ENCODE data around the gene C12orf54.
"Not testable (repeated sequence)": the region's sequence is repeated elsewhere in the genome, so short reads cannot be mapped to it uniquely, and the experiment has no call there.

Gene C12orf54

GRCh38 chr12:48482198-48482597 is at the start of gene C12orf54:
Gene C12orf54, plus strand, starts transcription at chr12:48482498. Its CDS starts 799 bp downstream, at chr12:48483297.
- Histone ChIP-seq H3K36me3 (ENCODE audit: insufficient read depth, low read length) (no peaks in the 10 kb centered on the region), H2AFZ (ENCODE audit: low read length, unreplicated experiment) (no peak within 1 kb of the TSS), H3K27me3 (ENCODE audit: insufficient read depth, low read length) (peaks cover 27% of the 10 kb centered on the region), H3K79me2 (ENCODE audit: control insufficient read depth, insufficient read depth, low read length, unreplicated experiment) (no peaks in the 10 kb centered on the region), H3K4me3 (ENCODE audit: low read depth, low read length) (no peak within 1 kb of the TSS), H3K27ac (ENCODE audit: low read depth, low read length) (no peak within 1 kb of the TSS), H3K4me1 (ENCODE audit: control insufficient read depth, insufficient read depth, low read length, unreplicated experiment) (no peaks in the 10 kb centered on the region)

- H3K79me2 ChIP-seq (ENCODE audit: control insufficient read depth, insufficient read depth, low read length, unreplicated experiment); H2AFZ ChIP-seq (ENCODE audit: low read length, unreplicated experiment); H3K4me1 ChIP-seq (ENCODE audit: control insufficient read depth, insufficient read depth, low read length, unreplicated experiment); H3K27me3 ChIP-seq (ENCODE audit: insufficient read depth, low read length); H3K4me3 ChIP-seq (ENCODE audit: low read depth, low read length); H3K36me3 ChIP-seq (ENCODE audit: insufficient read depth, low read length); H3K27ac ChIP-seq (ENCODE audit: low read depth, low read length): not testable (repeated sequence)
Observed at GRCh38 chr12:48434016-48434415, 48.3 kb upstream of the C12orf54 start.

DNA sequence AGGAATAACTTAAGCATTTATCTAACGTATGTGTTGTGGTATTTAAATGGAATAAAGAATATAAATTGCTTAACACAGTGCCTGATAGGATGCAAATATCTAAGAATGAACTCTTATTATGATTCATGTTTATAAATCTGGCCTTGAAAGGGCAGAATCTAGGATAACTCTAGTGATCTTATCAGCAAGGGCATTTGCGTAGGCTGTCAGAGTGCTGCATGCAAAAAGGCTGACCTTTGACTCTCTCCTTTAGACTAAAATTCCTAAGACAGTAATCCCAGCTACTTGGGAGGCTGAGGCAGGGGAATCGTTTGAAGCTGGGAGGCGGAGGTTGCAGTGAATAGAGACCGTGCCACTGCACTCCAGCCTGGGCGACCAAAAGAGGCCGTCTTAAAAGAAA is 41.2 kb upstream of the C12orf54 start:
- H3K36me3 ChIP-seq (ENCODE audit: insufficient read depth, low read length), result no peaks in the 10 kb centered on the region
- H3K27ac ChIP-seq (ENCODE audit: low read depth, low read length), result no peak overlapping the region
- no peaks in the 10 kb centered on the region for H3K4me1 ChIP-seq (ENCODE audit: control insufficient read depth, insufficient read depth, low read length, unreplicated experiment)
- H3K27me3 ChIP-seq (ENCODE audit: insufficient read depth, low read length), result peaks cover 30% of the 10 kb centered on the region
- no peaks in the 10 kb centered on the region for H3K79me2 ChIP-seq (ENCODE audit: control insufficient read depth, insufficient read depth, low read length, unreplicated experiment)
- no peak overlapping the region for H2AFZ ChIP-seq (ENCODE audit: low read length, unreplicated experiment)
- no peak overlapping the region for H3K4me3 ChIP-seq (ENCODE audit: low read depth, low read length)

DNA sequence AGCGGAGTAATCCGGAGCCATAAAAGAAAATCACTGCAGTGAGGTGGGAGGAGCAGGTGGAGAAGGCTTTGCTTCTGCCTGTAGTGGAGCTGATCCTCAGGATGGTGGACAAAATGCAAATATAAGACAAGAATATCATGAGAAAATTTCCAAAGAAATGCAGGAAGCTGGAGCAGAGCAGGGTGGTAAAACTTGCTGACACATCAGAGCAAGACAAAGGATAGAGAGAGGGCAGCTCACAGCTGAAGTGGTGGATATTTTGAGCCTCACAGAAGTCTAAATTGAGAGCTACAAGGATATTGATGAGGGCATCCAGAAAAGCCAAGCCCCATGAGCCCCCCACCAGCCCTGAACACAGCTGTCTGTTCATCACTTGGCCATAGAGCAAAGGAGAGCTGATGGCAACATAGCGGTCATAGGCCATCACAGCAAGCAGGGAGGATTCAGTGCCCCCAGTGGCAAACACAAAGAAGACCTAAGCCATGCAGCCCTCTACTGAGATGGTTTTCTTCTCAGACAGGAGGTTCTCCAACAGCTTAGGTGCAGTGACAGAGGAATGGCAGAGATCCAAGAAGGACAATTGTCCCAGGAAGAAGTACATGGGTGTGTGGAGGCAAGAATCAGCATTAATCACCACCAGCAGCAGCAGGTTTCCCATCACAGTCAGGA is 40.0 kb upstream of the C12orf54 start:
- peaks cover 35% of the 10 kb centered on the region for H3K27me3 ChIP-seq (ENCODE audit: insufficient read depth, low read length)
- no peak overlapping the region for H3K27ac ChIP-seq (ENCODE audit: low read depth, low read length)
- no peaks in the 10 kb centered on the region for H3K79me2 ChIP-seq (ENCODE audit: control insufficient read depth, insufficient read depth, low read length, unreplicated experiment)
- no peak overlapping the region for H2AFZ ChIP-seq (ENCODE audit: low read length, unreplicated experiment)
- no peaks in the 10 kb centered on the region for H3K36me3 ChIP-seq (ENCODE audit: insufficient read depth, low read length)
- no peaks in the 10 kb centered on the region for H3K4me1 ChIP-seq (ENCODE audit: control insufficient read depth, insufficient read depth, low read length, unreplicated experiment)
- no peak overlapping the region for H3K4me3 ChIP-seq (ENCODE audit: low read depth, low read length)

DNA sequence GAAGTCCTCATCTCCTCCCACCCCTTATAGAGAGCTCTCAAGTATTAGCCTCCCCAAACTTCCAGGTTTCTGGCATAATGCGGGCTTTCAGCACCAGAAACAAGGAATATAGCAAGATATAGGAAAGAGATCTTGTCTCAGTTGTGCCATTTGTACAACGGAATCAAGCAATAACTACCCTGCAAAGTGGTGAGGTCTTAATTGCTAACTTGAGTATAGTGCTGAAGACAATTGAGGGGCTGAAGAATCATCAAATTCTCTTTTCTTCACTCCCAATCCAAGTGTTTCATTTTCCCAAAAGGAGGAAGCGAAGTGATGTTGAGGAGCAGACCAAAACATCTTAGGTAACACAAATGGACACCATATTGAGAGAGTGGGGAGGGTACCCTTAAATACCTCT is 36.8 kb upstream of the C12orf54 start:
- Histone ChIP-seq H2AFZ (ENCODE audit: low read length, unreplicated experiment) (no peak overlapping the region), H3K79me2 (ENCODE audit: control insufficient read depth, insufficient read depth, low read length, unreplicated experiment) (no peaks in the 10 kb centered on the region), H3K4me1 (ENCODE audit: control insufficient read depth, insufficient read depth, low read length, unreplicated experiment) (no peaks in the 10 kb centered on the region), H3K27ac (ENCODE audit: low read depth, low read length) (no peak overlapping the region), H3K4me3 (ENCODE audit: low read depth, low read length) (no peak overlapping the region), H3K36me3 (ENCODE audit: insufficient read depth, low read length) (no peaks in the 10 kb centered on the region), H3K27me3 (ENCODE audit: insufficient read depth, low read length) (peaks cover 54% of the 10 kb centered on the region)

DNA sequence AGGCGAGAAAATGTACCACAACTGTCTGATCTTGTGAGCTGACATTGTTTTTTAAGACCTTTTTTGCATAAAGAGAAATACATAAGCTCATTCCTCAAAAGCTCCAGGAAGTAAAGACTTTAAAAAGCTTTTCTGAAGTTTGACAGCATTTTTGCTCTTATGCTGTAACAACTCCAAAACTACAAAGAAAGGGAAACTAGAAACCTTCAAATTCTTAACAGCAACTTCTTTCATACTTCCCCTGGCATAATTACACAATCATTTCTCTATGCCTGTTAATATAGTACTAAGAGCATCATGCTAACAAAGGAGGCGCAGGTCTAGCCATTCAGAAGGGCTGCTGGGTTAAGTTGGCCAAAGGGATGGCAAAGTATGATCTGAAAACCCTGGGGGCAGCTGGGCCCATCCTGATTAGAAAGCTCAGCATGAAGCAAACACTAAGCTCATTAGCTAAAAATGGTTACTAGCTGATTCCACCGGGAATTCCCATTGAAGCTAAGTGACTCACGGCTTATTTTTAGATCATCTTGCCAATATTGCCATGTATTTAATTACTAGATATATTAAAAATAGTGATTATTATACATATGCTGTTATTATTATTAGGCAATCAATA is 36.0 kb upstream of the C12orf54 start:
- no peaks in the 10 kb centered on the region for H3K36me3 ChIP-seq (ENCODE audit: insufficient read depth, low read length)
- H3K4me3 ChIP-seq (ENCODE audit: low read depth, low read length), result no peak overlapping the region
- H3K4me1 ChIP-seq (ENCODE audit: control insufficient read depth, insufficient read depth, low read length, unreplicated experiment), result no peaks in the 10 kb centered on the region
- H3K79me2 ChIP-seq (ENCODE audit: control insufficient read depth, insufficient read depth, low read length, unreplicated experiment), result no peaks in the 10 kb centered on the region
- H2AFZ ChIP-seq (ENCODE audit: low read length, unreplicated experiment), result no peak overlapping the region
- H3K27me3 ChIP-seq (ENCODE audit: insufficient read depth, low read length), result peaks cover 54% of the 10 kb centered on the region
- H3K27ac ChIP-seq (ENCODE audit: low read depth, low read length), result no peak overlapping the region

- H3K79me2 ChIP-seq (ENCODE audit: control insufficient read depth, insufficient read depth, low read length, unreplicated experiment), result no peaks in the 10 kb centered on the region
- H3K27me3 ChIP-seq (ENCODE audit: insufficient read depth, low read length), result peaks cover 46% of the 10 kb centered on the region
- H2AFZ ChIP-seq (ENCODE audit: low read length, unreplicated experiment), result no peak overlapping the region
- H3K4me3 ChIP-seq (ENCODE audit: low read depth, low read length), result no peak overlapping the region
- H3K4me1 ChIP-seq (ENCODE audit: control insufficient read depth, insufficient read depth, low read length, unreplicated experiment), result no peaks in the 10 kb centered on the region
- no peaks in the 10 kb centered on the region for H3K36me3 ChIP-seq (ENCODE audit: insufficient read depth, low read length)
- no peak overlapping the region for H3K27ac ChIP-seq (ENCODE audit: low read depth, low read length)
Observed at GRCh38 chr12:48447755-48448154, 34.5 kb upstream of the C12orf54 start.

GRCh38 chr12:48451372-48451771 is 30.9 kb upstream of the C12orf54 start:
- Histone ChIP-seq H3K4me1 (ENCODE audit: control insufficient read depth, insufficient read depth, low read length, unreplicated experiment) (no peaks in the 10 kb centered on the region), H2AFZ (ENCODE audit: low read length, unreplicated experiment) (no peak overlapping the region), H3K36me3 (ENCODE audit: insufficient read depth, low read length) (no peaks in the 10 kb centered on the region), H3K27me3 (ENCODE audit: insufficient read depth, low read length) (peaks cover 21% of the 10 kb centered on the region), H3K4me3 (ENCODE audit: low read depth, low read length) (no peak overlapping the region), H3K79me2 (ENCODE audit: control insufficient read depth, insufficient read depth, low read length, unreplicated experiment) (no peaks in the 10 kb centered on the region), H3K27ac (ENCODE audit: low read depth, low read length) (no peak overlapping the region)

GRCh38 chr12:48452961-48453360 is 29.3 kb upstream of the C12orf54 start:
- H3K27me3 ChIP-seq (ENCODE audit: insufficient read depth, low read length), result peaks cover 13% of the 10 kb centered on the region
- H3K27ac ChIP-seq (ENCODE audit: low read depth, low read length); H2AFZ ChIP-seq (ENCODE audit: low read length, unreplicated experiment); H3K79me2 ChIP-seq (ENCODE audit: control insufficient read depth, insufficient read depth, low read length, unreplicated experiment); H3K4me3 ChIP-seq (ENCODE audit: low read depth, low read length); H3K36me3 ChIP-seq (ENCODE audit: insufficient read depth, low read length); H3K4me1 ChIP-seq (ENCODE audit: control insufficient read depth, insufficient read depth, low read length, unreplicated experiment): not testable (repeated sequence)

DNA sequence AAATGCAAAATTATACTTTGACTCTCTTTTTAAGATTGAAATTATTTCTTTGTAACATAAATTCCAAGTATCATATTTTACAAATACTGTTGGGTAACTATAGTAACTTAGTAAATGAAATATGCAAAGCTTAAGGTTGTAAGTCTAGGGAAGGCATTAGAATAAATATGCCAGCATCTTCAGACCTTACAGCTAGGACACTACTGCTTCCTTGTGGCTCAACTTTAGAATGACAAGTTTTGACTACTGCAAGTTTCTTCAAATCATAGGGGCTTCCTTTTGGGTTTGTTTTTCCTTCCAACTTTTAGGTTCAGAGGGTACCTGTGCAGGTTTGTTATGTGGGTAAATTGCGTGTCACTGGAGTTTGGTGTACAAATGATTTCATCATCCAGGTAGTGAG is 27.6 kb upstream of the C12orf54 start:
- H3K4me1 ChIP-seq (ENCODE audit: control insufficient read depth, insufficient read depth, low read length, unreplicated experiment), result no peaks in the 10 kb centered on the region
- H3K4me3 ChIP-seq (ENCODE audit: low read depth, low read length), result no peak overlapping the region
- H2AFZ ChIP-seq (ENCODE audit: low read length, unreplicated experiment), result no peak overlapping the region
- H3K36me3 ChIP-seq (ENCODE audit: insufficient read depth, low read length), result no peaks in the 10 kb centered on the region
- H3K79me2 ChIP-seq (ENCODE audit: control insufficient read depth, insufficient read depth, low read length, unreplicated experiment), result no peaks in the 10 kb centered on the region
- H3K27me3 ChIP-seq (ENCODE audit: insufficient read depth, low read length), result peaks cover 22% of the 10 kb centered on the region
- no peak overlapping the region for H3K27ac ChIP-seq (ENCODE audit: low read depth, low read length)

- Histone ChIP-seq H3K27me3 (ENCODE audit: insufficient read depth, low read length) (peaks cover 24% of the 10 kb centered on the region), H3K4me3 (ENCODE audit: low read depth, low read length) (no peak overlapping the region), H3K27ac (ENCODE audit: low read depth, low read length) (no peak overlapping the region), H3K4me1 (ENCODE audit: control insufficient read depth, insufficient read depth, low read length, unreplicated experiment) (no peaks in the 10 kb centered on the region), H3K79me2 (ENCODE audit: control insufficient read depth, insufficient read depth, low read length, unreplicated experiment) (no peaks in the 10 kb centered on the region), H2AFZ (ENCODE audit: low read length, unreplicated experiment) (no peak overlapping the region), H3K36me3 (ENCODE audit: insufficient read depth, low read length) (no peaks in the 10 kb centered on the region)
Observed at GRCh38 chr12:48455116-48455515, 27.2 kb upstream of the C12orf54 start.
